Measurements from ENCODE around the gene KCNT1.

Gene KCNT1

DNA sequence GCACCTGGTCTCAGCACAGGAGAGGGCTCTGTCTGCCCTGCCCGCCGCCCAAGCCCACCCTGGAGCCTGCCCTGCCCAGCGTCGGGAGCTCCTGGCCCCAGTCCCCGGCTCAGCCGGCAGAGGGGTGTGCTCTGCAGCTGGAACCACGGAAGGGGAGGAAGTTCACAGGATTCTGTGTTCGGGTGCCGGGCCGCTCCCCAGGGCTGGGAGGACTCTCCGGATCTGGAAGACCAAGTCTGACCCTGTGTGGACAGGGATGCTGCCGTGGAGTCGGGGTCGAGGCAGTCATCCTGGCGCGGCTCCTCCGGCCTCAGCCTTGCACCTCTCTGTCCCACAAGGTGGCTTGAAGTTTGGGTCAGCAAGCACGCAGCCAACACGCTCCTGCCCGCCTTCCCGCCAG lies 78.6 kb downstream of the KCNT1 start:
- DNase-seq (ENCODE audit: low read depth, low spot score), result no peak

DNA sequence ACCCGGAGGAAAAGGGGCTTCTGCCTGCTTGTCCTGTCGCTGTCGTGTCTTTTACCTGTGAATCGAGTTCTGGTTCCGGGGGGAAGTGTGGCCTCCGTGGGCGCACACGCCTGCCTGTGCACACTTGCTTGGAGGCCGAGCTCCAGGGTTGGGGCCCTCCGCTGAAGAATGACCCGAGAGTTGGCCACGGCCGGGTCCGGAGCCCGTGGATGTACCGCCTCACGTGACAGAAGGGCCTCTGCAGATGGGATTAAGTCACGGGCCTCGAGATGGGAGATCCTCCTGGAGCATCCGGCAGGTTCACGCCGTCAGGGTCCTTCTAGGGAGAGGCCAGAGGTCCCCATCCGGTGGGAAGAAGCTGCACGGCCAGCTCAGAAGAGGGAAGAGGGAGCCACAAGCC lies 81.0 kb downstream of the KCNT1 start:
- DNase-seq (ENCODE audit: low read depth, low spot score), result no peak

DNA sequence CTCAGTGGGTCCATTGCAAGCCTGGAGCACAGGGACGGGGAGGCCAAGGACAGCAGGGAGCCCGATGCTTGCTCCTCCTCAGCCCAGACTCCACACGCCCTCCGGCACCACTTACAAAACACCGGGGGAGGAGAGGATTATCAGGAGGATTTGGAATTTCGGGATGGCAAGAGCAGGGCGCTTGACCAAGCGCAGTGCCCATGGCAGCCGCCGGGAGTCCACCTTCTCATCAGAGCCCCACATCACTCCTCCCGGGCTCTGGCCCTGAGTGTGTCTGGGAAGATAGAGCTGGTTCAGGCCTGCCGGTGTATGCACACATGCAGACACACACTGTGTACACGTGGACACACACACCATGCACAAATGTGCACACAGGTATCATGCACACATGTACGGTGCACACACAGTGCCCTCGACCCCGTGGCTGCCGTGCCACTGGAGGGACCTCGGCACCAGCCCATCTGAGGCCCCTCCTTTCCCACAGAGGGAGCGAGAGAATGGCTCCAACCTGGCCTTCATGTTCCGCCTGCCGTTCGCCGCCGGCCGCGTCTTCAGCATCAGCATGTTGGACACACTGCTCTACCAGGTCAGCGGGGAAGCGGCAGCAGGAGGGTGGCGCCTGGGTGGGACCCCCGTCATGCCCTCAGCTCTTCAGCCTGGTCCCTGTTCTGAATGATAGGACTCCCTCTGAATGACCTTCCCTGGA lies 81.7 kb downstream of the KCNT1 start:
- no peak for DNase-seq (ENCODE audit: low read depth, low spot score)

DNA sequence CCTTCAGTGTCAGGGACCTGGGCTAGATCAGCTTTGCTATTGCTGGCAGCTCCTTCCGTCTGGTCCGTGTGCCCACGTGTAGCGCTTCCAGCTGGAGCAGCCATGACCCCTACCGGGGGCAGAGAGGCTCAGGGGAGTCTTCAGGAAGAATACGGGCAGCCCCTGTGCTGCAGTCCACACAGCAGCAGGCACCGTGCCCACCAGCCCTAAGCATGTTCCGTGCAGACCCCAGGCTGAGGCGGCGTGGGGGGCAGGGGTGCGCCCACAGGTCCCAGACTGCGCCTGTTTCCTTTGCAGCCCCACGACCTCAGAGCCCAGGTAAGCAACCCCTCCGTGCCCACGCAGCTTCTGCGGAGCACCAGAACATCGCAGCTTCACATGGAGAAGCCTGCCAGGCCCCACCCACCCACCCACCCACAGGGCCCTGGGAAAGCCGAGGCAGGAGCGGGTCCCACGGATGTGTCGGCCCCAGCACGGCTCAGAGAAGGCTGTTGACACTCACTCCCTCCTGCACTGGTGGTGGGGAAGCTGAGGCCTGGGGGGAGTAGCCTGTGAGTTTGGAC lies 83.1 kb downstream of the KCNT1 start:
- no peak for DNase-seq (ENCODE audit: low read depth, low spot score)

DNA sequence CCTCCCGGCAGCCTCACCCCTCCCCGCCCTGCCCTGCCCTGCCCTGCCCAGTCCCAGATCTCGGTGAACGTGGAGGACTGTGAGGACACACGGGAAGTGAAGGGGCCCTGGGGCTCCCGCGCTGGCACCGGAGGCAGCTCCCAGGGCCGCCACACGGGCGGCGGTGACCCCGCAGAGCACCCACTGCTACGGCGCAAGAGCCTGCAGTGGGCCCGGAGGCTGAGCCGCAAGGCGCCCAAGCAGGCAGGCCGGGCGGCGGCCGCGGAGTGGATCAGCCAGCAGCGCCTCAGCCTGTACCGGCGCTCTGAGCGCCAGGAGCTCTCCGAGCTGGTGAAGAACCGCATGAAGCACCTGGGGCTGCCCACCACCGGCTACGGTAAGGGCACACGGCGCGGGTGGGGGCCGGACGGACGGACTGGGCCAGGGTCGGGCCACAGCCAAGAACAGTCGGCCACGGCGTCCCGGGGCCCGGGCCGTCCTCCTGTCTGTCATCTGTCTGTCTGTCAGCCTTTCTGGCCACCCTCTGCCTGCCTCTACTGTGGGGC lies 84.2 kb downstream of the KCNT1 start:
- DNase-seq (ENCODE audit: low read depth, low spot score), result no peak

DNA sequence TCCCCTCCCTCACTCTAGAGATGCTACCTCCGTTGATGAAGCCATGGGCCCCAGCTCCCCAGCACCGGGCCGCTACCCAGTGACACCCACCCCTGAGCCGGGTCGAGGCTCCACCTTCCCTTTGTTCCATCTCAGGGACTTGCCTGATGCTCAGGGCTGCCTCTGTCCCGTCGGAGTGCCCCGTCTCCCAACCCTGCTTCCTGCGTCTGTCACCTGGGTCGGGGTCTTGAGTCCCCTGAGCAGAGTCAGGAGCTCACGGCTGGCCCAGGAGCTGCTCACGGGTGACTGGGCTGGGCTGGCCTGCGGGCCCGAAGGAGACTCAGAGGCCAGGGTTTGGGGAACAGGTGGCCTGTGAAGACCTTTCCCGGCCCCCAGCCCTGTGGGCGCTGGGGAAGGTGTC lies 85.3 kb downstream of the KCNT1 start:
- DNase-seq (ENCODE audit: low read depth, low spot score), result no peak

DNA sequence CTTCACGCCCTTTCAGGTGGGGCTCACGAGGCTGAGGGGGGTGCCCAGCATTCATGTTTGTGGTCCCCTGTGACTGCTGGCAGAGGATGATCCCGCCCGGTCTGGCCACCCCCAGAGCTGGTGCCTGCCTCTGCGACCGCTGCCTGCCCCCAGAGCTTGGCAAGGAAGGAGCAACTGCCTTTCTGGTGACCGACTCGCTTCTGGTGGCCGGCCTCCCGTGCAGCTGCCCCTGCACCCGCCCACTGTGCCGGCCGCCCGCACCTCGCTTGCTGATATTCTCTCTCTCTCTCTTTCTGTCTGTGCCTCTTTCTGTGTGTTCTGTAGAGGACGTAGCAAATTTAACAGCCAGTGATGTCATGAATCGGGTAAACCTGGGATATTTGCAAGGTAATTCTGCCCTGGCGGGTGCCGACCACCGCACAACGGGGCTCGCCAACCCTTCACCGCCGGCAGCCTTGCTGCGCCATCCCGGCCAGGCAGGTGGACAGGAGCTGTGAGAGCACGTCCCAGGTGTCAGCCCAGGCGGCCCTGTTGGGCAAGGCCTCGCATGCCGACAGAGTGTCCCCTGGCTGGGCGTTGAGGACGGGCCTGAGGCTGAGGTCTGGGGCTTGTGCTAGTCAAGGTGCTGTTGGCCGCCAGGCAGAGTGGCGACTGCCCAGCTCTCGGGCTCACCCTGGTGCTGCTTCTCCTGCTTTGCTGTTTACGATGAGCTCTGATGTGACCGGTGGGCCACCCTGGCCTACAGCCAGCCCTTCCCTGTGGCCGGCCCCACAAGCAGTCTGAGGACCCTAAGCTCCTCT lies 86.0 kb downstream of the KCNT1 start:
- DNase-seq (ENCODE audit: low read depth, low spot score), result no peak

DNA sequence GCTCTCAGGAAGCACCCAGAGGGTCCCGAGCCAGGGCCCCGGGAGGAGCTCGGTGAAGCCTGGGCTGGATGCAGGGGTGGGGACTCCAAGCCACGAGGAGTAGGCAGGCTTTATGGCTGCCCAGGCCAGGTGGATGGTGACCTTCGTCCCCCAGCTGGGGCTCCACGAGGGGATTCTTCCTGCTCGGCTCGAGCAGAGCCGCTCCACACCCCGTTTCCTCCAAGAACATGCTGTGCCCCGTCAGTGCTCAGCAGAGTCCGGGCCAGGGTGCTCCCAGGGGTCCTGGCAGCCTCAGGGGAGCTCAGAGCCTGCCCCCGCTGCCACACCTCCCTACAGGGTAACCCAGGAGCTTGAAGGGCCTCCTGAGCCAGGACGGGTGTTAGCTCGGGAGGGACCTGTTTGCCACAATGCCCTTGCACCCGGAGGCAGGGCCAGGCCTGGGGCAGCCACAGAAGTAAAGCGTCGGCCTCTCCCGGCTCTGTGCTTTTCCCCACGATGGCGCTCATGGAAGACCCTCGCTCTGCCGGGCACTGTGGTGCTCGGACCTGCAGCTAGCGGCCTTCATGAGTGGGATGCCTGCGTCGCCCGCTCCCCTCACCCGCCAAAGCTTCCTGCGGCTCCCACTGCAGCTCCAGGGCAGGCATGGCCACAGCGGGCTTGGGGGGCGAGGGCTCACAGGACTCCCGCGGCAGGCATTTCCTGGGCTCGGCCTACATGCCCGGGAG lies 86.8 kb downstream of the KCNT1 start:
- no peak for DNase-seq (ENCODE audit: low read depth, low spot score)

DNA sequence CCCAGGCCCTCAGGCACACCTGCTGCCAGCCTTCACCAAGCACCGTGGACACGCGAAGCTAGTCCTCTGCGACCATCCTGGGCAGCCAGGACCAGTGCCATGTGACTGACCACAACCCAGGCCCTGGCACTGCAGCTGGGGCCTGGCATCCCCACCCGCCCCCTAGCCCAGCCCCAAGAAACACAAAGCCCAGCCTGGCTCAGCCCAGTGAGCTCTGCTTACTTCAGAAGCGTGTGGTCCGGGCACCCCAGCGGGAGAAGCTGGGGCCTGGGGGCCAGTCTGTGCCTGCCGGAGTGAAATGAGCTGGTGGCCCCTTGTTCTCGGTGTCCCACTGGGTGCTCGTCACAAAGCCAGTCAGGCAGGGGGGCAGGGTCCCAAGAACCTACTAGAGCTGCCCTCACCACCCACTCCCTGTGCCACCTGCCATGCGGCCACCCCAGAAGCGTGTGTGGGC lies 87.9 kb downstream of the KCNT1 start:
- DNase-seq (ENCODE audit: low read depth, low spot score), result no peak

DNA sequence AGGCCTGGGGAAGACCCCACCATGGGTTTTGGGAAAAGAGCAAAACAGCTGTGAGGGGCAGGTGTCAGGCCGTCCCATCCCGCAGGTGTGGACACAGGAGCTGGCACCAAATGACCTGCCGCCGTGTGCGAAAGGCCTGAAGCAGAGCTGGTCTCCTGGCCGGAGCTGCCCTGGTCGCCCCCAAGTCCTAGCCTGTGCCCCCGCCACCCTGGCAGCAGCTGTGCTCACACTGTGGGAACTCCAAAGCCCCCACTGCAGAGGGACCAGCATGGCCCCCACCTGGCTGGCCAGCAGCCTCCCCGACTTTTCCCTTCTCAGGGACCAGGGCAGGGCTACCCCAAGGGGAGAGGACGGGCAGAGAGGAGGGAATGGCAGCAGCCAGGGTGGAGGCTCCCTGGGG lies 88.4 kb downstream of the KCNT1 start:
- DNase-seq (ENCODE audit: low read depth, low spot score), result no peak

DNA sequence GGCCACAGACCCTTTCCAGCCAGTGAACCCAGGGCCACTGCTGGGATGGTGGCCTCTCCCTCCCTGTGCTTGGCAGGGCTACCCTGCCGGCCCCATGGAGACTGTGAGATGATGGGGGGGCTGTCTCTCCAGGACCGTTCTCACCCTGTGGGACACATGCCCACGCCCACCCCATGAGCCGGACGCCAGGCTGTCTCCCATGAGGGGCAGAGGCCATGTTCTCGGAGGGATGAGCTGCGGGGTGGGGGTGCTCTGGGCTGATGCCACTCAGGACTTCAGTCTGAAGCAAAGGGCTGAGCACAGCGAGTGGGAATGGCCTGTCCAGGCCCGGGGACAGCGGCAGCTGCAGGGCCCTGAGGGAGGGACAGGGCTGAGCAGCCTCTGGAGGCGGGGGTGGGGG lies 88.9 kb downstream of the KCNT1 start:
- no peak for DNase-seq (ENCODE audit: low read depth, low spot score)

DNA sequence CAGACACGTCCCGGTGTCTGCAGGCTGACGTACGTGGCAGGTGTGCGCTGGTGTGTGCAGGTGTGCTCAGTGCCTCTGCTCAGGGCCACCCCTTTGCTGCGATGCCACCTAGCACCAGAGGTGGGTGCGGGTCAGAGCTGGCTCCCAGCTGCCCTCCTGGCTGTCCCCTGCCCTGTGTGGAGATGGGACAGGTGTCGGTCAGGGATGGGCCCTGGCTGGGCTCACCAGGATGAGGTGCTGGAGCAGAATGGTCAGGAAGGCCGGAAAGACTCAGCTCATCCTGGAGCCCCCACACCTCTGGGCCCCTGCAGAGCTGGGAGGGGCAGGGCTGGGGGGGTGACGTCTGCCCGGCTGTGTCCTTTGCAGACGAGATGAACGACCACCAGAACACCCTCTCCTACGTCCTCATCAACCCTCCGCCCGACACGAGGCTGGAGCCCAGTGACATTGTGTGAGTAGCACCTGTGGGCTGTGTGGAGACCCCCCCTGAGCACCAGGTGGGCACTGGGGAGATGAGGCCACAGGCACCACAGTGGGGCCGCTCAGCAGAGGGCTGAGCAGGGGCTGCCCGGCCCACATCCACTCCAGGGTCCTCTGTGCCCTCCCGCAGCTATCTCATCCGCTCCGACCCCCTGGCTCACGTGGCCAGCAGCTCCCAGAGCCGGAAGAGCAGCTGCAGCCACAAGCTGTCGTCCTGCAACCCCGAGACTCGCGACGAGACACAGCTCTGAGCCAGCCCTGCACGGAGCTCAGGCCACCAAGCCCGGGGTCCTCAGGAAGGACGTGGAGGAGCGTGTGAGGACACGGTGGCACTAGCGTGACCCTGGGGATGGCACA lies 89.7 kb downstream of the KCNT1 start:
- DNase-seq (ENCODE audit: low read depth, low spot score), result no peak

DNA sequence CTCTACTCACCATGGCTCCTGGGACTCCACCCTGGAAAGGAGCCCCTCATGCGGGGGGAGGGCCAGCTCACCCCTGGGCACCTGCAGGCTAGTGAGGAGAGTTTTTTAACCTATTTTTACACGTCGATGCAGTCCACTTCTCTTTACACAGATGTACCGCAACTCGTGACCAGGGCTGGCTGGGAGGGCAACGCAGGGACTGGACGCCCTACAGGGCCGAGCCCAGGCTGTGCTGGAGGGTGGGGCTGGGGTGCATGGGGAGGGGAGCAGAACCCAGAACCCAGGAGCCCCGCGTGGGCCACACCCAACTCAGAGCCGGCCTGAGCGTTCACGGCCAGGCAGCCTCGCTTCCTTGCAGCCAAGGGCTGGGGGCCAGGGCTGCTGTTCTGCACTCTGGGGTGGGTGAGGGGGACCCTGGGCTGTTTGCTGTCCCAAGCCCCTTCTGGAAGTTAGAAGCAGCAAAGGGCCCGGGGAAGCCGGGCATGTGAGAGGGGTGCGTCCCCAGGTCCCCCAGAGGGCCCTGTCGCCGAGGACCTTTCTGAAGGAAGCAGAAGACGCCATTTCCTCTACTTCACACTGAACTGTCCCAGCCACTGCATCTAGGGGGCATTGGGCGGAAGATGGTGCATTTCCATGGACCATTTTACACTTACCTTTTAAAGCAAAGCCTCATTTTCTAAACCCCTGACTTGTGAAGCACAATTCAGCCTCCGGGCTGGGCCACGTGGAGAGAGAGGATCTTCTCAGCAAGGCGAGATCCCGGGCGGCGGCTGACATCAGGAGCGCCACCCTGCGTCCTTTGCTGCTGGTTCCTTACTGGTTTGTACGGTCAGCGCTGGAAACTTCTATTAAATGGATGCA lies 90.5 kb downstream of the KCNT1 start:
- DNase-seq (ENCODE audit: low read depth, low spot score), result no peak

DNA sequence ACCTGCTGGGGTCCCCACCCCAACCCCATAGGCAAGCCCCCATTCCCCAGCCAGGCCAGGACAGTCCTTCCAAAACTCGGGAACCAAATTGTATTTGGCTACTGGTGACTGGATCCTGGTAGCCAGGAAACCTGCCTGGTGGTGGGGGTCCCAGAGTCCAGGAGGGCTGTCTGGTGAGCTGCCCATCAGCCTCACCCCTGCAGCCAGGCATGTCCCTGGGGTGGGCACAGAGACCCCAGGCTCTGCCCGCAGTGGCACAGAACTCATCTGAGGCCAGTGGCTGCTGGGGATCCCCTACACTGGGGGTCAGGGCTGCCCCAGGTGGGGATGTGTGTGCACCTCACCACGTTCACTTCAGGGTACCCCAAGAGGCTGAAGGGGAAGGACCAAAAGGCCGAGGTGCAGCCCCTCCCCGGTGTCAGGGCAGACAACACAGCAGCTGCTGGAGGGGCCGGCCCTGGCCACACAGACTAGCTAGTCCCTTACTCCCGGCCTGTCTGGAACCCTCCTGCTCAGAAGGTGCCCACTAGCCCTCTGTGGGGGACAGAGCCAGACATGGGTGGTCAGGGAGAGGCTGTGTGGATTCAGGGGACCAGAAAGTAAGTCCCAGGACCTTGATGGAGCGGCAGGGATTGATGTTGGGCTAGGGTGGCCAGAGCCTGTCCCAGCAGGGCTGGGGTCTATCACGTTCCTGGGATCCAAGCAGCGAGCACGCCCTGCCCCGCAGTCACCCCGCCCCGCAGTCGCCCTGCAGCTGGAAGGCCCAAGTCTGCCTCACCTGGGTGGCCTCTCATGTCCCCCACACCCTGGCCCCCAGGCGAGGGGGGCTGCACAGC lies 91.5 kb downstream of the KCNT1 start:
- no peak for DNase-seq (ENCODE audit: low read depth, low spot score)

DNA sequence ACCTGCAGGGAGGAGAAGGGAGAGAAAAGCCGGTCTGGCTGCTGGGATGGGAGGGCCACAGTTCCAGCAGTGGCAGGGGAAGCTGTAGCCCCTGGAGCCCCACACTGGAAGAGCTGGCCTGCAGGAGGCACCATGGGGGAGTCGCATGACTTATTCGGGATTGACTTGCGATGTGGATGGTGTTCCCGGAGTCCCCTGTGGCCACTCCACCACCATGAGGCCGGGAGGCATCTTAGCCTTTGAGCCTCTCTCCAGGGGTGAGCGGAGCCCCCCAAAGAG lies 92.0 kb downstream of the KCNT1 start:
- DNase-seq (ENCODE audit: low read depth, low spot score), result no peak

DNA sequence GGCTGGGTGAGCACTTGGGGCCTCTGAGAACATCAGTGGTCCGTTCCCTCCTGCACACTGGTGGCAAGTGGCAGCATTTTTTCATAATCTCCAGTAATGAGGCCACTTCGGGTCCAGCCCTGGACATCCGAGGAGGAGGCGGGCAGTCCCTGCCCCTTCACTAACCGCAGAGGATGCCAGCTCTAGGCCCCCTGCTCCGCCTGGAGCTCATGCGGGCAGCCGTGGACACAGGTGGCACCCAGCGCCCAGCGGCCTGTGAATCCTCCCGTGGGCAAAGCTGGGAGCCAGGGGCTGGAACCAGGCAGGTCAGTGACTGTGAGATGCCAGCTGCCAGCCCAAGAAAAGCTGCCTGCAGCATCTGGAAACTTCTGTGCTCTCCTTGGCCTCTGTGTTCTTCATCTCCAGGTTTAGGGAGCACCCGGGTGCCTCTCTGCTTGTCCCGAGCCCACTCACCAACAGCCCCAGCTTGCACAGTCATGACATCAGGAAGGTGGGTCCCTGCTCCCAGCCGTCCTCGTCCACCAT lies 92.4 kb downstream of the KCNT1 start:
- no peak for DNase-seq (ENCODE audit: low read depth, low spot score)

DNA sequence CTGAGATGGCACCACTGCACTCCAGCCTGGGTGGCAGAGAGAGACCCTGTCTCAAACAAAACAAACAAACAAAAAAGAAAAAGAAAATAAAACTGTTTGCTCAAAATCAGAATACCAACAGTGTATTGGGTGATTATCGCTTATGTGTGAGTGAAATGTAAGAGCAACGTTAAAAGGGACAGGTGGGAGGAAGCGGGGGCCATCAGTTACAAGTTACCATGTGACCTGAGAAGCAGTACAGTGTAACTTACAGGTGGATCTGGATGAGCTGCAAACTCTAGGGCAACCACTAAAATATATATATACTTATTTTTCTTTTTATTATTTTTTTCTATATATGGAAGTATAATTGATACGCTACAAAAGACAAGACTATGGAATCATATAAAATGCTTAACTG lies 93.4 kb downstream of the KCNT1 start:
- no peak for DNase-seq (ENCODE audit: low read depth, low spot score)

DNA sequence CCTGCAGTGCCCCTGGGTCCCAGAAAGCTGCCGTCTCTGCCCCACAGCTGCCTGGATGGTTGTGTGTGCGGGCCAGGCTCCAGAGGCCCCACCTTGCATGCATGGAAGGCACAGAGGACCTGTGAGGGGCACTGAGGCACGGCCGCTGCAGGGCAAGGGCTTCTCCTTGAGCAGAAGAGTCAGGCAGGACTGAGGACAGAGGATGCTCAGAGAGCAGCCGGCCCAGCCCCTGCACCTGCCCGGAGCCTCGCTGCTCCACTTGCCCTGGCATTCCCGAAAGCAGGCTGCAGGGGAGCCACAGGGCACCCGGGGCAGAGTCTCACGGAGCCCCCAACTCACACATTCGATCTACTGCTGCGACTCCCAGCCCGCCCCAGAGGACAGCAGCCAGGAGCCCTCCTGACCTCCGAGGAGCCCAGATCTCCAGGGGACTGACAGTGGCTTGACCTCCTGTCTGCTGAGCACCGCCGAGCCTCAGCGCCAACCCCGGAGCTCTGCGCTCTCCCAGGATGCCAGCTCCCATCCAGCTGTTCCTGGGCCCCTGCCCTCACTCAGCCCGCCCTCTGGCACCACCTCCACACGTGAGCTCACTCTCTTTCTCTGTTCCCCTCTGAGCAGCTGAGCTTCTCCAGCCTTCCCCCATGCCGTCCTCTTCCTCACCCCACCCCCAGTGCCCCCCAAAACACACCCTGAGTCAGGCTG lies 95.0 kb downstream of the KCNT1 start:
- DNase-seq (ENCODE audit: low read depth, low spot score), result no peak
